Psoas muscle (tissue), 8 donors: ENCODE results near the gene HSF4. TPM values are rescaled to one million over a fixed set of nuclear protein-coding genes. Genes with fewer than 3 reads are reported as not detected.
A peak's percentile ranks its signal among the peaks of the same experiment; 100 is the strongest.

Experiments used
- ATAC-seq, 4 donors: fragments of 200-7000 bp; cut with Tn5 transposase; one replicate each; pipeline ENCODE4 v1.9.1; 2020; ENCODE audit warnings: moderate library complexity in 3 of 4, mild to moderate bottlenecking in 2 of 4
- DNase-seq, 2 donors: peaks; one replicate each; pipeline ENCODE4 v3.0.0-alpha.2; 2020
- H3K27ac ChIP-seq: fragments of 200-600 bp; one replicate; pipeline ENCODE4 v1.8.0; 2022
- H3K27me3 ChIP-seq, 3 donors: fragments of 200-600 bp in 1 of 3; one replicate each; pipeline versions ENCODE4 v1.6.1 to v1.8.0; 2013 to 2022; ENCODE audit warnings: low read length in 2 of 3, mild to moderate bottlenecking in 2 of 3, moderate library complexity in 1 of 3; ENCODE audit not compliant: insufficient read depth in 3 of 3
- H3K36me3 ChIP-seq, 2 donors: fragments of 200-600 bp in 1 of 2; one replicate each; pipeline versions ENCODE4 v1.6.1 to v1.8.0; 2013 to 2022; ENCODE audit warnings: low read depth in 1 of 2, mild to moderate bottlenecking in 1 of 2, moderate library complexity in 1 of 2; ENCODE audit not compliant: insufficient read depth in 1 of 2
- H3K4me1 ChIP-seq: fragments of 200-600 bp; one replicate; pipeline ENCODE4 v1.8.0; 2022
- H3K4me3 ChIP-seq: fragments of 200-600 bp; one replicate; pipeline ENCODE4 v1.8.0; 2022; ENCODE audit warnings: mild to moderate bottlenecking
- H3K9me3 ChIP-seq: fragments of 200-600 bp; one replicate; pipeline ENCODE4 v1.8.0; 2022
- CTCF ChIP-seq: fragments of 200-600 bp; IDR thresholded peaks from one replicate; pipeline ENCODE4 v1.8.0; 2022; ENCODE audit warnings: antibody characterized with exemption
- WGBS, 3 donors: extraction: QIAGEN DNeasy Blood & Tissue Kit; methylation state at CpG; one replicate each; pipeline versions ENCODE4 v1.1.6 to v1.1.7; 2013; 5-methylcytosine and 5-hydroxymethylcytosine counted together
- intact Hi-C, 2 donors: fragments of 100-400 bp; cut with DNase I; formaldehyde crosslinking; loops; one replicate each; pipeline versions ENCODE4 v1.11.0 to v1.14.2; 2022
- polyA plus RNA-seq, 3 donors: library from polyadenylated mRNA; stranded (reverse); fragments of 200-250 nt; gene quantifications; one replicate each; pipeline ENCODE4 v1.2.3, GENCODE V29; 2013
- total RNA-seq, 4 donors: library from RNA; stranded (reverse); fragmentation: NEBNext Ultra II Directional in 2 of 4; extraction: Animal tissue kit (Norgen Biotek cat#: 25700) in 2 of 4; gene quantifications; one replicate each; pipeline versions ENCODE4 v1.2.1 to v1.2.4, GENCODE V29; 2021 to 2023
- donor health status: healthy with polysubstance abuse.
- donor health status: DM: no; HTN: no; CAD: no; lungs with moderate emphysema.
- donor health status: Bipolar disorder and iron deficiency.
- donor health status: healthy.
- donor health status: DM: yes; HTN: yes; CAD: no.
- donor health status: DM: no; HTN: no; CAD: no.
- donor health status: DM: no; HTN: no; CAD: no.
- donor health status: DM: yes; HTN: yes; CAD: no.

Gene HSF4
- total and polyA plus RNA-seq, 7 donors = 15.1 to 97.3 (median 47.8) TPM

DNA sequence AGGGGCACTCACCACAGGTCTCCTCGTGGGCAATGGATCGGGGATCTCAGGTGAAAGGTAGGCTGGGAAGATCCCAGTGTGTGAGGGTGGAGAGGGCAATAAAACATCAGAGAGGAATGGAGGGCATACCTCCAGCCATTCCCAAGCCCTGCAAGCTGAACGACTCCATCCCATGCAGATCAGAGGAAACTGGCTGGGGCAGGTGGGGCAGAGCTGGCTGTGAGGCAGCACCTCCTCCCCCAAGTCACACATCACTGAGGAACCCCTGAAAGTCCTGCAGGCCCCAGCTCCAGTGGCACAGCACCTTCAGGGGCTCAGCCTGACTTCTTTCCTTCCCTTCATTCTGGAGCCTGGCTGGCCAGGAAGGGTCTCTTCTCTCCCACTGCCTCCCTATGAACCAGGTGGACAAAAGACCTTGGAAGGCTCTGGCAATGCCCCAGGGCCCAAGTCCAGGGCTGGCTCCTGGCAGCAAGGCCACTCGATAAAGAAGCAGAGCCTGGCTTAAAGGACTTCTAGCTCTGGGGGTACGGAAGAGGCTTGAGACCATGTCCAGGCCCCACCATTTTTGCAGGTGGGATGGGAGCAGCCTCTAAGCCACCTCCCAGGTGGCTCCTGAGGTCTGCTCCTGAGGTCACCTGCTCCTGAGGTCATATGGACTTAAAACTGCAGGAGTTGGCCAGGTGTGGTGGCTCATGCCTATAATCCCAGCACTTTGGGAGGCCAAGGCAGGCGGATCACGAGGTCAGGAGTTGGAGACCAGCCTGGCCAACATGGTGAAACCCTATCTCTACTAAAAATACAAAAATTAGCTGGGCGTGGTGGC, 48.9 kb downstream of the HSF4 start:
- Histone ChIP-seq H3K4me1 (peaks cover 29% of the 10 kb centered on the region), H3K27me3 (no peaks in the 10 kb centered on the region), H3K27ac (peak overlapping the region; percentile 30), H3K9me3 (no peaks in the 10 kb centered on the region), H3K4me3 (no peak overlapping the region), H3K36me3 (no peaks in the 10 kb centered on the region)
- intact Hi-C loops = no loop called here
- TF ChIP-seq CTCF = no peak
- ATAC-seq (peak in 1 of 4 donors; percentile 6), DNase-seq (no peak)
- WGBS, 3 donors = 39 to 54% (median 52%) methylated on average over 8 of the region's 8 CpGs

- no peak for TF ChIP-seq CTCF
- DNase-seq (no peak), ATAC-seq (no peak)
- H3K27ac ChIP-seq = no peak overlapping the region
- no peaks in the 10 kb centered on the region for H3K9me3 ChIP-seq
- no peaks in the 10 kb centered on the region for H3K27me3 ChIP-seq
- peaks cover 19% of the 10 kb centered on the region for H3K4me1 ChIP-seq
- H3K36me3 ChIP-seq = no peaks in the 10 kb centered on the region
- intact Hi-C loops = no loop called here
- WGBS, 3 donors = 58 to 81% (median 65%) methylated on average over 5 of the region's 5 CpGs
- no peak overlapping the region for H3K4me3 ChIP-seq
Measured at GRCh38 chr16:67215706-67216105, 51.2 kb downstream of the HSF4 start.

- no peaks in the 10 kb centered on the region for H3K27me3 ChIP-seq
- WGBS, 3 donors = 64 to 73% (median 68%) methylated on average over 18 of the region's 18 CpGs
- intact Hi-C loops = no loop called here
- H3K4me1 ChIP-seq = peaks cover 18% of the 10 kb centered on the region
- no peak for TF ChIP-seq CTCF
- no peak for DNase-seq
- H3K27ac ChIP-seq = no peak overlapping the region
- no peaks in the 10 kb centered on the region for H3K9me3 ChIP-seq
- peak overlapping the region; percentile 4 for H3K4me3 ChIP-seq
- peak in 3 of 4 donors; percentile 12 to 32 (median 16) for ATAC-seq
- no peaks in the 10 kb centered on the region for H3K36me3 ChIP-seq
Measured at GRCh38 chr16:67216612-67217490, 52.3 kb downstream of the HSF4 start.

Other genes with a start within 250 kb of the HSF4 start
- gene CDH16, start 245.9 kb upstream of the HSF4 start, total RNA-seq = 1 to 10 TPM in 1 of 4 donors, under 1 TPM in 1, not detected in 2; 0.53 to 3.3 TPM
- gene CDH16, start 245.9 kb upstream of the HSF4 start, polyA plus RNA-seq = under 1 TPM; 0.65 to 0.78 (median 0.75) TPM
- gene RRAD, start 239.2 kb upstream of the HSF4 start, total RNA-seq = 1,000 to 10,000 TPM in 1 of 4 donors, 100 to 1,000 TPM in 3; 164 to 2,869 (median 749) TPM
- gene RRAD, start 239.2 kb upstream of the HSF4 start, polyA plus RNA-seq = 100 to 1,000 TPM; 168 to 304 (median 293) TPM
- 100 to 1,000 TPM; 145 to 346 (median 248) TPM for gene CIAO2B, start 230.3 kb upstream of the HSF4 start, total RNA-seq
- 100 to 1,000 TPM; 431 to 818 (median 460) TPM for gene CIAO2B, start 230.3 kb upstream of the HSF4 start, polyA plus RNA-seq
- gene CES2, start 229.2 kb upstream of the HSF4 start, total RNA-seq = 10 to 100 TPM; 22.7 to 92.8 (median 57.6) TPM
- 10 to 100 TPM; 12.8 to 22.4 (median 21.6) TPM for gene CES2, start 229.2 kb upstream of the HSF4 start, polyA plus RNA-seq
- gene CES3, start 203.5 kb upstream of the HSF4 start, total RNA-seq = 10 to 100 TPM in 3 of 4 donors, 1 to 10 TPM in 1; 9.7 to 15.2 (median 13.5) TPM
- 1 to 10 TPM in 2 of 3 donors, under 1 TPM in 1; 0.48 to 8.7 (median 8.5) TPM for gene CES3, start 203.5 kb upstream of the HSF4 start, polyA plus RNA-seq
- gene CES4A, start 176.2 kb upstream of the HSF4 start, total RNA-seq = 10 to 100 TPM in 2 of 4 donors, 1 to 10 TPM in 2; 6.0 to 41.3 (median 10.4) TPM
- gene CES4A, start 176.2 kb upstream of the HSF4 start, polyA plus RNA-seq = 1 to 10 TPM; 4.2 to 5.5 (median 4.4) TPM
- gene CBFB, start 135.6 kb upstream of the HSF4 start, total RNA-seq = 10 to 100 TPM; 32.2 to 66.1 (median 56.7) TPM
- gene CBFB, start 135.6 kb upstream of the HSF4 start, polyA plus RNA-seq = 10 to 100 TPM; 24.3 to 56.3 (median 51.4) TPM
- 10 to 100 TPM; 12.2 to 19.5 (median 15.5) TPM for gene PHAF1, start 54.8 kb upstream of the HSF4 start, total RNA-seq
- gene PHAF1, start 54.8 kb upstream of the HSF4 start, polyA plus RNA-seq = 10 to 100 TPM; 12.3 to 60.4 (median 12.4) TPM
- 1 to 10 TPM in 3 of 4 donors, under 1 TPM in 1; 0.69 to 4.1 (median 2.3) TPM for gene B3GNT9, start 13.7 kb upstream of the HSF4 start, total RNA-seq
- 1 to 10 TPM in 1 of 3 donors, under 1 TPM in 2; 0.75 to 1.8 (median 0.86) TPM for gene B3GNT9, start 13.7 kb upstream of the HSF4 start, polyA plus RNA-seq
- gene TRADD, start 4.8 kb upstream of the HSF4 start, total RNA-seq = 1 to 10 TPM; 3.9 to 6.7 (median 5.9) TPM
- gene TRADD, start 4.8 kb upstream of the HSF4 start, polyA plus RNA-seq = 10 to 100 TPM in 2 of 3 donors, 1 to 10 TPM in 1; 7.4 to 14.2 (median 10.7) TPM
- 1 to 10 TPM; 4.5 to 8.6 (median 5.9) TPM for gene FBXL8, start 4.8 kb upstream of the HSF4 start, total RNA-seq
- gene FBXL8, start 4.8 kb upstream of the HSF4 start, polyA plus RNA-seq = 1 to 10 TPM; 5.1 to 8.0 (median 5.9) TPM
- 100 to 1,000 TPM in 2 of 4 donors, 10 to 100 TPM in 2; 53.6 to 114 (median 88.0) TPM for gene NOL3, start 5.8 kb downstream of the HSF4 start, total RNA-seq
- 100 to 1,000 TPM in 1 of 3 donors, 10 to 100 TPM in 2; 90.6 to 133 (median 93.9) TPM for gene NOL3, start 5.8 kb downstream of the HSF4 start, polyA plus RNA-seq
- 1 to 10 TPM; 5.9 to 8.0 (median 6.6) TPM for gene MATCAP1, start 19.2 kb downstream of the HSF4 start, total RNA-seq
- 1 to 10 TPM; 4.2 to 9.7 (median 4.5) TPM for gene MATCAP1, start 19.2 kb downstream of the HSF4 start, polyA plus RNA-seq
- gene EXOC3L1, start 25.4 kb downstream of the HSF4 start, total RNA-seq = 1 to 10 TPM in 3 of 4 donors, under 1 TPM in 1; 0.91 to 1.9 (median 1.2) TPM
- gene EXOC3L1, start 25.4 kb downstream of the HSF4 start, polyA plus RNA-seq = 1 to 10 TPM in 1 of 3 donors, under 1 TPM in 2; 0.84 to 3.4 (median 0.97) TPM
- gene E2F4, start 27.4 kb downstream of the HSF4 start, total RNA-seq = 10 to 100 TPM; 22.6 to 56.2 (median 45.9) TPM
- 100 to 1,000 TPM in 1 of 3 donors, 10 to 100 TPM in 2; 45.0 to 106 (median 67.3) TPM for gene E2F4, start 27.4 kb downstream of the HSF4 start, polyA plus RNA-seq
- under 1 TPM; 0.26 to 0.79 (median 0.42) TPM for gene ELMO3, start 34.4 kb downstream of the HSF4 start, total RNA-seq
- under 1 TPM; 0.35 to 0.82 (median 0.53) TPM for gene ELMO3, start 34.4 kb downstream of the HSF4 start, polyA plus RNA-seq
- 10 to 100 TPM; 10.1 to 32.7 (median 20.5) TPM for gene TMEM208, start 62.4 kb downstream of the HSF4 start, total RNA-seq
- 100 to 1,000 TPM in 1 of 3 donors, 10 to 100 TPM in 2; 64.3 to 111 (median 91.9) TPM for gene TMEM208, start 62.4 kb downstream of the HSF4 start, polyA plus RNA-seq
- 100 to 1,000 TPM in 3 of 4 donors, 10 to 100 TPM in 1; 61.5 to 154 (median 124) TPM for gene FHOD1, start 82.7 kb downstream of the HSF4 start, total RNA-seq
- 10 to 100 TPM; 16.9 to 48.7 (median 27.2) TPM for gene FHOD1, start 82.7 kb downstream of the HSF4 start, polyA plus RNA-seq
- 1 to 10 TPM in 3 of 4 donors, under 1 TPM in 1; 0.59 to 1.7 (median 1.4) TPM for gene SLC9A5, start 84.2 kb downstream of the HSF4 start, total RNA-seq
- 1 to 10 TPM in 1 of 3 donors, under 1 TPM in 2; 0.52 to 1.1 (median 0.91) TPM for gene SLC9A5, start 84.2 kb downstream of the HSF4 start, polyA plus RNA-seq
- gene PLEKHG4, start 114.8 kb downstream of the HSF4 start, total RNA-seq = 1 to 10 TPM in 2 of 4 donors, under 1 TPM in 2; 0.28 to 1.9 (median 1.3) TPM
- gene PLEKHG4, start 114.8 kb downstream of the HSF4 start, polyA plus RNA-seq = under 1 TPM; 0.60 to 1.00 (median 0.98) TPM
- not detected for gene KCTD19, start 162.0 kb downstream of the HSF4 start, total RNA-seq
- under 1 TPM in 1 of 3 donors, not detected in 2; 0.03 TPM for gene KCTD19, start 162.0 kb downstream of the HSF4 start, polyA plus RNA-seq
- gene LRRC36, start 162.1 kb downstream of the HSF4 start, total RNA-seq = not detected
- gene LRRC36, start 162.1 kb downstream of the HSF4 start, polyA plus RNA-seq = under 1 TPM; 0.06 to 0.25 (median 0.11) TPM
- 10 to 100 TPM; 14.8 to 36.4 (median 25.7) TPM for gene TPPP3, start 228.8 kb downstream of the HSF4 start, total RNA-seq
- gene TPPP3, start 228.8 kb downstream of the HSF4 start, polyA plus RNA-seq = 10 to 100 TPM in 2 of 3 donors, 1 to 10 TPM in 1; 5.3 to 21.4 (median 17.0) TPM